HCT116 (cell line): Measurements from ENCODE around the gene VAPA.

Source experiments
- CEBPB ChIP-seq: IDR thresholded peaks from 2 replicates; pipeline ENCODE4 v1.6.1; 2012; ENCODE audit warnings: low read depth
- POLR2A ChIP-seq: IDR thresholded peaks from 2 replicates; pipeline ENCODE4 v1.7.0; 2011; ENCODE audit warnings: borderline replicate concordance; ENCODE audit not compliant: insufficient read depth, insufficient read length; ENCODE audit errors: extremely low read depth
- REST ChIP-seq: IDR thresholded peaks from 2 replicates; pipeline ENCODE4 v1.6.1; 2012; ENCODE audit warnings: low read depth

DNA sequence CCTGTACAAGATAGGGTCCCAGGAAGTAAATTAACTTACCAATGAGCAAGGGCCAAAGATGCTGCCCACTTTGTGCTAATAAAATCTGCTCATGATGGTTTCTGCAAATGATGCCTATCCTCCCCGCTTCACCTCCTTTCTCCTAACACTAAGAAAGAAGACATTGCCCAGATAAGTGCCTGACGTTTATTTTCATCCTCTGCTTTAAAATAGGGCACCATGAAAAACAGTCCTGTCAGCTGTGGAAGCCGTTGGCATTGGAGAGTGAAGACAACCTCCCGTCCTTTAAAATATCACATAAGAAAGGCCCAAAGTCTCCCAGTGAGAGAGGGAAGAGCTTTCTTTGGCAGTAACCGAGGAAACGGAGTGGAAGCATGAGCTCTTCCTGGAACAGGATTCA is 29.7 kb upstream of the VAPA start:
- TF ChIP-seq CEBPB, result no peak
- TF ChIP-seq REST, result no peak
- TF ChIP-seq POLR2A, result no peak
